Erythroblast (primary cell): Measurements from ENCODE around the gene PHAX.

Source experiments
- GATA1 ChIP-seq: IDR thresholded peaks from 2 replicates; pipeline ENCODE4 v1.6.1; 2011; ENCODE audit warnings: low read depth, mild to moderate bottlenecking, control low read depth, low read length, moderate library complexity
- POLR2A ChIP-seq: IDR thresholded peaks from 2 replicates; pipeline ENCODE4 v1.6.1; 2011; ENCODE audit warnings: mild to moderate bottlenecking, low read length

DNA sequence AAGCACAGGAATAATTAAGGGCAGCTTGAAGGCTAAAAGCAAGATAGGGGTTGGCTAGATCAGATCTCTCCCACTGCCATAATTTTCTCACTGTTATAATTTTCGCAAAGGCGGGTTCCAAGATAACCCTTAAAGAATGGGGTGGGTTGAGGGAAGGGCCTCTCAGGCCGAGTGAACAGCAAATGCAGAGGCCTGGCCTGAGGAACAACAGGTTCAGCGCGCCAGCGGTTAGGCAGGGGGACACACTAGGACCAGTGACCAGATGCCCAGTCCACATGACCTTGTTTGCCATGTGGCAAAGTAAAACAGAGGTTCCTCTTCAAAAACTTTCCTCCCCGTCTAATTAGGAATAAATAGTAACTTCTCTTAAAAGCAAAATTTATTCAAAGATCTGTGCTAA, 1.2 kb upstream of the PHAX start:
- TF ChIP-seq POLR2A (no peak), GATA1 (no peak)
